Stimulated activated CD4-positive, alpha-beta T cell treated with anti-CD3 and anti-CD28 coated beads, Interleukin-1b, Interleukin-23, amount 100 ng/mL, for 24 hours (primary cell): ENCODE results near the gene NEB.

ENCODE experiments used
- DNase-seq, 4 experiments: peaks; one replicate each; pipeline ENCODE4 v3.0.0-alpha.2; 2020; ENCODE audit warnings: low read depth in 4 of 4, low spot score in 1 of 4

Gene NEB

DNA sequence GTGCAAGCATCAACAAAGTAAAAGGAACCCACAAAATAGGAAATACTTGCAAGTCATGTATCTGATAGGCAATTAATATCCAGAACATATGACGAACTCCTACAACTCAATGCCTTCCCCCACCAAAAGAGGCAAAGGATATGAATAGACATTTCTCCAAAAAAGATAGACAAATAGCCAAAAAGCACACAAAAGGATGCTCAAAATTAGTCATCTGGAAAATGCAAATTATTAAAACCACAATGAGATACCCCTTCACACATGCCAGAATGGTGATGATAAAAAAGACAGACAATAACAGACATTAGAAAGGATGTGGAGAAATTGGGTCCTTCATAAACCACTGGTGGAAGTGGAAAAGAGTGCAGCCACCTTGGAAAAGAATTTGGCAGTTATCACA, 248.2 kb downstream of the NEB start:
- DNase-seq = no peak

DNA sequence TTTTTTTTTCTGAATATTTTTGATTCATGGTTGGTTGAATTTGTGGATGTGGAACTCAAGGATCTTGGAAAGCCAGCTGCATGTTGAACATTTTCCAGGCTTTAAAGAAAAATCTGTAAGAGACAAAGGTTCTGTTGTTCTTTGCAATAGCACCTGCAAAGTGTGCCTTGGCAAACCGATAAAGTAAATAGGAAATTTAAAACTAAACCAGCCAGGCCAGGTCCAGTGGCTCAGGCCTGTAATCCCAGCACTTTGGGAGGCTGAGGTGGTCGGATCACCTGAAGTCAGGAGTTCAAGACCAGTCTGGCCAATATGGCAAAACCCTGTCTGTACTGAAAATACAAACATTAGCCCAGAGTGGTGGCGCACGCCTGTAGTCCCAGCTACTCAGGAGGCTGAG, 250.2 kb downstream of the NEB start:
- no peak for DNase-seq

DNA sequence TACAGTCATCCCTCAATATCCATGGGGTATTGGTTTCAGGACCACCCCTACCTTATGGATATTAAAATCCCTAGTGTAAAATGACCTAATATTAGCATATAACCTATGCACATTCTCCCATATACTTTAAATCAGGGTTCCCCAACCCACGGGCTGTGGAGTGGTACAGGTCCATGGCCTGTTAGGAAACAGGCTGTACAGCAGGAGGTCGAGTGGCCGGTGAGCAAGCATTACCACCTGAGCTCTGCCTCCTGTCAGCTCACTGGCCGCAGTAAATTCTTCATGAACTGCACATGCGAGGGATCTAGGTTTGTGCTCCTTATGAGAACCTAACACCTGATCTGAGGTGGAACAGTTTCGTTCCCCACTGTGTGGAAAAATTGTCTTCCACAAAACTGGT, 250.7 kb downstream of the NEB start:
- no peak for DNase-seq

DNA sequence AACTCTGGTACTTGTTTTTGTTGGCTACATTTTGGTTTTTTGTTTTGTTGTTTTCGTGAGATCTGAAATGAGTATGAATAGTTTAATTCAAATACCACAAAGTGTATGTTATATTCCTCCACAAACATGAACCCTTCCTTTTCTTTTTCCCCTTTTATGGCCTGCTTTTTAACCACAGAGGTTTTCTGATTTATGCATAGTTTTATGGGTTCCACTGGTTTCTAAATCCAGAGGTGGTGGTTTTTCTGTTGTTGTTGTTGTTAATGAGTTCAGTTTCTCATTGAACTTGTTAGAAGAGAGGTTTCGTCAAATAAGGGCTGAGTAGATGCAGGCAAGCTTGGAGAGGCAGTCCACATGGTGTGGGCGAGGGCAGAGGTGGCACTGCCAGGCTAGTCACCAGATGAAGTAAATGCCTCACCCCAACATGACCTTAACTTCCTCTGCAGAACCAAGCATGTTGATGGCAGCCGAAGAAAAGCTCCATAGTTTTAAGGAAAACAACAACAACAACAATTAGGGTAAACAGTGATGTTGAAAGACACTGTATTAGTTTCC, 252.0 kb downstream of the NEB start:
- no peak for DNase-seq

DNA sequence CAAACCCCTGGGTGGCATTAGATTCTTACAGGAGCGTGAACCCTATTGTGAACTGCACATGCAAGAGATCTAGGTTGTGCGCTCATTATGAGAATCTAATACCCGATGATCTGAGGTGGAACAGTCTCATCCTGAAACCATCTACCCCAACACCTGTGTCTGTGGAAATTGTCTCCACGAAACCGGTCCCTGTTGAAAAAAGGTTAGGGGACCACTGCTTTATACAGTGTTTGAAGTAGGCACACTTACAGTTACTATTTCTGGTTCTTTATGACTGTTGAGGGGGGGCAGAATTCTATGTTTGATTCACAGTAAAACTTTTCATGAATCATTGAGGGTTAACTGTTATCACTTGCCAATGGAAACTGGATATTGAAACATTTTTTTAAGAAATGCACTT, 252.5 kb downstream of the NEB start:
- no peak for DNase-seq

DNA sequence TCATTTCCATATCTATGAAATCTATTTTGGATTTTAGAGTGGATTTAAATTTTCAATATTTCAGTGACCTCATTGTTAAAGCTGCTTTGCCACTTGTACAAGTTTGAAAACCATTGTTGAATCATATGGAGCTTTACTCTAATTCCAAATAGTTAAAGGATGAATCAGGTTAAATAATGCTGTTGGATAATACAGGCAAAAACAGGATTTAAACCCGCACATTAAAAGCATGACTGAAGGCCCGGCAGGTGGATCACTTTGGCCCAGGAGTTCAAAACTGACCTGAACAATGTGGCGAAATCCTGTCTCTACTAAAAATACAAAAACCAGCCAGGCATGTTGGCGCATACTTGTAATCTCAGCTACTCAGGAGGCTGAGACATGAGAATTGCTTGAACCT, 256.3 kb downstream of the NEB start:
- DNase-seq = no peak

DNA sequence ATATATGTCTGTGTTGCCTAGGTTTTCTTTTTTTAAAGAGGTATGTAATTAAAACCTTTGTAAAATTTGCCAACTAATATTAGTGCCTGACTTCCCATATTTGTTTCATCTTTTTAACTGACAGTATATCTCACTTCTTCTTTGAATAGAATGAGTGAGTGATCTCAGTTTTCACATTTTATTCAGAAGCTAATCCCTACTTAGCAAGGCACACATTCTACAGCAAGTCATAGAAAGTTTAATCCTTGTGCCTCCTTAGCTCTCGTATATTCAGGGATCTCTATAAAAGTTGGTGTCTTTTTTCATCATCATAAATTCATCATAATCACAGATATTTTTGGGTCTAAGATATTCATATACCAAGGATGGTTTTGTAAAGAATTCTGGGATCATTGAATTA, 258.0 kb downstream of the NEB start:
- no peak for DNase-seq

DNA sequence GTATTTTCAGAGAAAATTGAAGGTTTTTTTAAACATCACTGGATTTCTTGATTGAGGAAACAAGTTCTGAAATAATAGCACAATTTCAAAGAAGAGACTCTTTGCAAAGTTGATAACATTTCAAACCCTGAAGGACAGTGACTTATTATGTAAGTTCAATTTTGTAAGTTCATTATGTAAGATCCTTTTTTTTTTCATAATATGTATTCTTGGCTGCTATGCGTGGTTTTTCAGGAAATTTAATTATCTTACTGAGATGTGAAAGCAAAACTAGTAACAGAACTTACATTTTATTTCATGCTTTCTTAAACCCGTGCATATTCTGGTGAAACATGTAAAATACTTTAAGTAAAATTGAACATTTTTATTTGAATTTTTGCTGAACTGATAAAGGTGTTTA, 259.2 kb downstream of the NEB start:
- no peak for DNase-seq

DNA sequence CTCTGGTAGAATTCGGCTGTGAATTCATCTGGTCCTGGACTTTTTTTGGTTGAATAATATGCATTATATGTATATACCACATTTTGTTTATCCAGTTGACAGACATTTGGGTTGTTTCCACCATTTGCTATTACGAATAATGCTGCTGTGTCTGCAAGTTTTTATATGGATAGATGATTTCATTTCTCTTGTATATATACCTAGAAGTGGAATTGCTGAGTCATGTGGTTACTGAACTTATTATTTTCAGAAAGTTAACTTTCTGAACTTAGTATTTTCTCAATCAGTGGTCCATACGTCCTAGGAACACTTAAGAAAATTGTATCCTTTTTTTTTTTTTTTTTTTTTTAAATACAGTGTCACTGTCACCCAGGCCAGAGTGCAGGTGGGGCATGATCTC, 261.3 kb downstream of the NEB start:
- no peak for DNase-seq

DNA sequence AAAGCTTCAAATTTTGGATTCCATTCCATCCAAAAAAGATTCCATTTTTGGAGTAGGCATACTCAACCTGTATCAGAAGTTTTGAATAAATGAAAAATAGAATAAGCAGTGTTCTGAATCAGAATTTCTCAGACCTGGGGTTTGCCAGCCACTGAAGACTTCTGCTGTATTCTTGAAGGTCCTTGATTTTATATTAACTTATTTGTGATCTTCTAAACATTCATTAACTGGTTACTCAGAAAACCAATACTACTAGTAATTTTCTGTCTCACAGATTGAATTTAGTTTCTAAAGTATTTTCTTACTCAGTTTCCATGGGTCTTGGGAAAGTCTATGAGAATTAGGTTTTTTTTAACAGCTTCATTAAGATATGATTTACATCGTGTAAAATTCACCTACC, 263.7 kb downstream of the NEB start:
- no peak for DNase-seq

DNA sequence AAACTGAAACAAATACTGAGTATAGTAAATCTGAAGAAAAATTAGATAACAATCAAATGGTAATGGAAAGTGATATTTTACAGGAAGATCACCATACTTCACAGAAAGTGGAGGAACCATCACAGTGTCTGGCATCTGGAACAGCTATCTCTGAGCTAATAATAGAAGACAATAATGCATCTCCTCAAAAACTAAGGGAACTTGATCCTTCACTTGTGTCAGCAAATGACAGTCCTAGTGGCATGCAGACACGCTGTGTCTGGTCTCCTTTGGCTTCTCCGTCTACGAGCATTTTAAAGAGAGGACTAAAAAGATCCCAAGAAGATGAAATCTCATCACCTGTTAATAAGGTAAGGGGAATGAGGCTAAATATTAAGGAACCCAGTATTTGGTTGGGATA, 268.5 kb downstream of the NEB start:
- no peak for DNase-seq

DNA sequence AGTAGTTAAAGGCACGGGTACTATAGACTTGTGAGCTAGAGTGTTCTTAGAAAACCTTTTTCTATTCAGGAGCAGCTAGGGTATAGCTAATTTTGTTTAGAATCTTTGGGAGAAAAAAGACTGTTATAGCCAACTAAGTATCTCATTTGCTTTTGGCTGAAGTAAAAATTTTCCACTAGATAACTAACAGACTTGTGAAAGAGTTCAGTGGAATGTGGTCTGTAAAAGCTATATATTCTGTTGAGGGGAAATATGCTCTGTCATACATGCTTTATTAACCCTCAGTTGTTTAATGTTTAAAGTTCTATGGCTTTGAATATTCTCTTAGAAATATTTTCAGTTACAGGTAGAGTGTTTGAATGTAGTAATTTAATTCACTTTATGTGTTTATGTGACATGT, 274.9 kb downstream of the NEB start:
- DNase-seq = no peak

DNA sequence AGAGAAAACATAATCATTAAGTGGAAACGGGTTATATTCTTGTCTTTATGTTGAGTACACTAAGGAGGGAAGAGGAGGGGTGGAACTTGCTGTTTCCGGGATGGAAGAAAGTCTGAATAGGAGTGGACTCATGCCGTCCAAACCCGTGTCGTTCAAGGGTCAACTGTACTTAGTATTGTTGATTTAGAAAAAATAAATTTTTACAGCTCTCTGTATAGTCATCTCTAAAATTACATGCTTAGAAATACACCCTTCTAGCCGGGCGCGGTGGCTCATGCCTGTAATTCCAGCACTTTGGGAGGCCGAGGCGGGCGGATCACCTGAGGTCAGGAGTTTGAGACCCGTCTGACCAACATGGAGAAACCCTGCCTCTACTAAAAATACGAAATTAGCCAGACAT, 295.1 kb downstream of the NEB start:
- DNase-seq = no peak

DNA sequence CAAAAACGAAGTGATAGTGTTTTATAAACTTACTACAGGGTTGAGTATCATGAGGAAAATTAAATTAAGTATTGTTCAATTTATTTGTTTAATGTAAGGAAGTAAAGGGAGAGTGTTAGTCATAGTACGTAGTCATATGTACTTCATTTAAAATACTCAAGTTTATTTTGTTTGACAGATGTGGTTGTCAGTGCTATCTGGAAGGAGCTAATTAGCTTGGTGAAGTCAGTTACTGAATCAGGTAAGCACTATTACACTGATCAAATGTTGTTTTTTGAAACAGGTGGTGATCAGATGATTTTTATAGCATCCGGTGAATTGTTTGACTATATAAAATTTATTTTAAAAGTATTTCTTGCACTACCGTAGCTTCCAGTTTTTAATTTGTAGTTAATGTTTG, 295.8 kb downstream of the NEB start:
- no peak for DNase-seq

DNA sequence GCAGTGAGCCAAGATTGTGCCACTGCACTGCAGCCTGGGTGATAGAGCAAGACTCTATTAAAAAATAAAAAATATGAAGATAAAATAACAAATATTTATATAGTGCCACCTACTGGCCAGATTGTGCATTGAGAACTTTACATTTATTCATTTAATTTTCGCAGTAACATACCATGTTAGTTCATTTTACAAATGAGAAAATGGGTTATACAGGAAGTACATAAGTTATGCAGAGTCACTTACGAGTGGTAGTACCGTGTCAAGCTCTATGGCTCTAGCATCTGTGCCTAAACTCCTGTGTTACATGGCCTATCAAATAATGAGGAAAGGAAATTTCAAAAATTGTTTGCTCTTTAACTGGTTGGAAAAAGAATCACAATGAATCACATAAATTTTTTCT, 296.6 kb downstream of the NEB start:
- no peak for DNase-seq
